ENCODE data around the gene PRODH2. TPM values are rescaled to one million over a fixed set of nuclear protein-coding genes. Genes with fewer than 3 reads are reported as not detected.

PRODH2 gene
- total RNA-seq, 4 donors from 2014 or later: not detected

DNA sequence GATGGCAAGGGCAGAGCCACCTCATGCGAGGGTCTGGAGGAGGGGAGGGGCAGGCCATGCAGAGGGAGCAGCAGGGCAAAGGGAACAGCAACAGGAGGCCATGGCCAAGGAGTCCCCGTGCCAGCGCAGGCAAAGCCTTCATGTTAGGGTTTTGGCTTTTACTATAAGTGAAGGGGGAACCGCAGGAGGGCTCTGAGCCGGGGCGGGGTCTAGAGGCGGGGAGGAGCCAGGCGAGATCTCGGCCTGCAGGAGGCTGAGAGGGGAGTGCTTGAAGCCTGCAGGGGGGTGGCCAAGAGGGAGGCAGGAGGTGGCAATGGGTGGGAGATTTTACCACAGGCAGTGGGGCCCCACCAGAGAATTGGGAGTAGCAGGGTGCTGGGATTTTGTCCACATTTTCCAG is 31.0 kb downstream of the PRODH2 start:
- H3K4me3 ChIP-seq (ENCODE audit: low read depth, poor library complexity, severe bottlenecking): no peak overlapping the region
- intact Hi-C loops (cut with DNase I; ENCODE audit: low total_unique reads): no loop called here
- WGBS, 2 donors: 80 to 90% methylated on average over 9 of the region's 9 CpGs
- no peak for DNase-seq (ENCODE audit: low spot score in 2 of 2)
- no peak for TF ChIP-seq POLR2A (IDR thresholded peaks at IDR 0.05)
- TF ChIP-seq, protein P1, sequence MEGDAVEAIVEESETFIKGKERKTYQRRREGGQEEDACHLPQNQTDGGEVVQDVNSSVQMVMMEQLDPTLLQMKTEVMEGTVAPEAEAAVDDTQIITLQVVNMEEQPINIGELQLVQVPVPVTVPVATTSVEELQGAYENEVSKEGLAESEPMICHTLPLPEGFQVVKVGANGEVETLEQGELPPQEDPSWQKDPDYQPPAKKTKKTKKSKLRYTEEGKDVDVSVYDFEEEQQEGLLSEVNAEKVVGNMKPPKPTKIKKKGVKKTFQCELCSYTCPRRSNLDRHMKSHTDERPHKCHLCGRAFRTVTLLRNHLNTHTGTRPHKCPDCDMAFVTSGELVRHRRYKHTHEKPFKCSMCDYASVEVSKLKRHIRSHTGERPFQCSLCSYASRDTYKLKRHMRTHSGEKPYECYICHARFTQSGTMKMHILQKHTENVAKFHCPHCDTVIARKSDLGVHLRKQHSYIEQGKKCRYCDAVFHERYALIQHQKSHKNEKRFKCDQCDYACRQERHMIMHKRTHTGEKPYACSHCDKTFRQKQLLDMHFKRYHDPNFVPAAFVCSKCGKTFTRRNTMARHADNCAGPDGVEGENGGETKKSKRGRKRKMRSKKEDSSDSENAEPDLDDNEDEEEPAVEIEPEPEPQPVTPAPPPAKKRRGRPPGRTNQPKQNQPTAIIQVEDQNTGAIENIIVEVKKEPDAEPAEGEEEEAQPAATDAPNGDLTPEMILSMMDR (IDR thresholded peaks at IDR 0.05): no peak

DNA sequence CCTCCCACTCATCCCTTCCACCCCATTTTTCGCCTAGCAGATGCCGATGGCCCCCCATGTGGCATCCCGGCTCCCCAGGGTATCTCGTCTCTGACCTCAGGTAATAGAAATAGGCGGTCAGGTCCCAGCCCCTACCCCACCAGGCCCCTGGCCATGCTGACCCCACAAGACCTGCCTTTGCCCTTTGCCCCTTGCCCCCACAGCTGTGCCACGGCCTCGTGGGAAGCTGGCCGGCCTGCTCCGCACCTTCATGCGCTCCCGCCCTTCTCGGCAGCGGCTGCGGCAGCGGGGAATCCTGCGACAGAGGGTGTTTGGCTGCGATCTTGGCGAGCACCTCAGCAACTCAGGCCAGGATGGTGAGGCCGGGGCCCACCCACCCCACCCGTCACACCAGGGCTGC is 31.9 kb downstream of the PRODH2 start:
- TF ChIP-seq, protein P1 (IDR thresholded peaks at IDR 0.05): no peak
- no peak for TF ChIP-seq POLR2A (IDR thresholded peaks at IDR 0.05)
- 93 to 95% methylated on average over 19 to 20 of the region's 20 CpGs for WGBS, 2 donors
- intact Hi-C loops (cut with DNase I; ENCODE audit: low total_unique reads): no loop called here
- no peak for DNase-seq (ENCODE audit: low spot score in 2 of 2)
- H3K4me3 ChIP-seq (ENCODE audit: low read depth, poor library complexity, severe bottlenecking): no peak overlapping the region

DNA sequence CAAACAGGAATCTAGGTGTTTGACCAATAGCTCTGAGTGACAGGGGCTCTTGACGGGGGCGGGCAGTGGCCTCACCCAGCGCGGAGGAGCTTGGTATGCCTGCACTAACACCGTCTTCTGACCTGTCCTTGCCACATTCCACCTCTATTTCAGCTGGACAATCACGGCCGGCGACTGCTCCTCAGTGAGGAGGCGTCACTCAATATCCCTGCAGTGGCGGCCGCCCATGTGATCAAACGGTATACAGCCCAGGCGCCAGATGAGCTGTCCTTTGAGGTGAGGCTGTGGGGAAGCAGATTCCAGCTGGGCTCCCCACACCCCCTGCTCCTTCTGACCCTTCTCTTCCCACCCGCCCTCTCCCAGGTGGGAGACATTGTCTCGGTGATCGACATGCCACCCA is 32.6 kb downstream of the PRODH2 start:
- H3K4me3 ChIP-seq (ENCODE audit: low read depth, poor library complexity, severe bottlenecking): no peak overlapping the region
- WGBS, 2 donors: 90 to 95% methylated on average over 16 of the region's 16 CpGs
- intact Hi-C loops (cut with DNase I; ENCODE audit: low total_unique reads): no loop called here
- TF ChIP-seq, protein P1 (IDR thresholded peaks at IDR 0.05): no peak
- TF ChIP-seq POLR2A (IDR thresholded peaks at IDR 0.05): no peak
- DNase-seq (ENCODE audit: low spot score in 2 of 2): no peak

DNA sequence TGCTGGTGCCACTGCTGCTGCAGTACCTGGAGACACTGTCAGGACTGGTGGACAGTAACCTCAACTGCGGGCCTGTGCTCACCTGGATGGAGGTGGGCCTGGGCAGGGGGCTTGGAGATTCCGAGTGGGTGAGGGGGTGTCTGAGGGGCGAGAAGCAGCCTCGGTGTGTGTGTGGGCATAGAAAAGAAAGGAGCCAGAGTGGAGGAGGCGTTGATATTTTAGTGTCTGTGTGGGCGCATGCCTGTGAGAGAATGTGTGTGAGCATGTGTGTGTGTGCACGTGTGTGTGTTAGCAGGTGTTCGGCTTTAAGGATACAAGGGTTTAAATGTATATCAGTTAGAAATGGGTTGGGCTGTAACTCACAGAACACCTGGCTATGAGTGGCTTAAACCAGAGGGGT is 33.6 kb downstream of the PRODH2 start:
- intact Hi-C loops (cut with DNase I; ENCODE audit: low total_unique reads): no loop called here
- TF ChIP-seq POLR2A (IDR thresholded peaks at IDR 0.05): no peak
- no peak overlapping the region for H3K4me3 ChIP-seq (ENCODE audit: low read depth, poor library complexity, severe bottlenecking)
- WGBS, 2 donors: 85 to 87% methylated on average over 8 of the region's 8 CpGs
- no peak for DNase-seq (ENCODE audit: low spot score in 2 of 2)

DNA sequence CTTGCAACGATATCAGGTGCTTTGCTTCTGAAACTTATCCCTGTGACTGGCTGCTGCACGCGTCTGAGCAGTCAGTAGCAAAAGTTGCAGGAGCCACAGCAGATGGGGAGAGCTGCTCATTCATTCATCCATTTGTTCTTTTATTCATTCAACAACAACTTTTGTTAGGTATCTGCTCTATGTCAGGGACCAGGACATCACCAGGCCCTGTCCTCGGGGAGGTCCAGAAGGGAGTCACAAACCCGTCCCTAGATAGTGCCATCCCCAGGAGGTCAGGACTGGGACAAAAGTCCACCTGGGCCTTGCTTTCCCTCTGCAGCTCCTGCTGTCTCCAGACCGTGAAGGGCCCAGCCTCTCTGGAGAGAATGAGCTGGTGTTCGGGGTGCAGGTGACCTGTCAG is 34.7 kb downstream of the PRODH2 start:
- intact Hi-C loops (cut with DNase I; ENCODE audit: low total_unique reads): no loop called here
- no peak for DNase-seq (ENCODE audit: low spot score in 2 of 2)
- WGBS, 2 donors: 75 to 99% methylated on average over 7 of the region's 7 CpGs
- no peak overlapping the region for H3K4me3 ChIP-seq (ENCODE audit: low read depth, poor library complexity, severe bottlenecking)
- TF ChIP-seq, protein P1 (IDR thresholded peaks at IDR 0.05): no peak
- no peak for TF ChIP-seq POLR2A (IDR thresholded peaks at IDR 0.05)

DNA sequence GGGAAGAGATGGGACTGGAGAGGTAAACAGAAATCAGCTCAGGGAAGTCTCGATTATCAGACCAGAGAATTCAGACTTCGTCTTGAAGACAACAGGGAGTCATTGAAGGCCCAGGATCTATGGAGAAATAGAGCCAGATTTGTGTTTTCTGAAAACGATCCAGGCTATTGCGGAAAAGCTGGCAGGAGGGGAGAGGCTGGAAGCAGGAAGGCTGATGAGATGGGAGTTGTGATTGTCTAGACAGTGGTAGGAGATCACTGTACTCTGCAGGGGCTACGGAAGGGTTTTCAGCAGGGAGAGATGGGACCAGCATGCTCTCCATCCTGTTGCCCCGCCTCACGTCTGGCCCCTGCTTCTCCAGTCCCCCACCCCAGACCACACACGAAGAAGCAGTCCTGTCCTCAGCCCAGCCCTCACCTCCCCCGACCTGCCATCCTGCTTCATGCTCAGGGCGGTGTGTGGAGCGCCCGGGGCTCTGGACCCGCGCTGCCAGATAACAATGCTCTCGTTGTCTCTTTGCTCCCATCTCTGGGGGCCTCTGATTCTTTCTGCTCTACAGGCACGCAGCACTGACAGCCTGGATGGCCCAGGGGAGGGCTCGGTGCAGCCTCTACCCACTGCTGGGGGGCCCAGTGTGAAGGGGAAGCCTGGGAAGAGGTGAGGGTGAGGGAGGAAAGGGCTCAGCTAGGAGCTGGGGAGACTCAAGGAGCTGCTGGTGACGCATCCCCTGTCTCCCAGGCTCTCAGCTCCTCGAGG is 35.4 kb downstream of the PRODH2 start:
- WGBS, 2 donors: 65 to 80% methylated on average over 19 of the region's 19 CpGs
- intact Hi-C loops (cut with DNase I; ENCODE audit: low total_unique reads): no loop called here
- no peak overlapping the region for H3K4me3 ChIP-seq (ENCODE audit: low read depth, poor library complexity, severe bottlenecking)
- no peak for DNase-seq (ENCODE audit: low spot score in 2 of 2)
- TF ChIP-seq POLR2A (IDR thresholded peaks at IDR 0.05): no peak
- TF ChIP-seq, protein P1 (IDR thresholded peaks at IDR 0.05): no peak
